CD14-positive monocyte (primary cell): ENCODE measurements around the gene TRIM33. TPM values are rescaled to one million over a fixed set of nuclear protein-coding genes. Genes with fewer than 3 reads are reported as not detected.

Source experiments
- DNase-seq, 3 donors: peaks; one replicate each; pipeline ENCODE4 v3.0.0-alpha.2; 2011 to 2022
- H2AFZ ChIP-seq: 2 replicates; pipeline ENCODE4 v1.6.0; 2012; ENCODE audit warnings: mild to moderate bottlenecking, low read depth, low read length, inconsistent platforms; ENCODE audit not compliant: insufficient read depth, poor library complexity, severe bottlenecking
- H3K27ac ChIP-seq, 2 donors: 1 replicate in 1 of 2; 2 replicates in 1 of 2; pipeline ENCODE4 v1.5.1; 2012 to 2013; ENCODE audit warnings: low read length in 2 of 2, control low read depth in 1 of 2, inconsistent platforms in 1 of 2, low read depth in 1 of 2, mild to moderate bottlenecking in 1 of 2
- H3K27me3 ChIP-seq, 2 donors: one replicate each; pipeline versions ENCODE4 v1.6.0 to v1.6.1; 2011 to 2013; ENCODE audit warnings: low read length in 2 of 2; ENCODE audit not compliant: control insufficient read depth in 2 of 2, insufficient read depth in 2 of 2
- H3K36me3 ChIP-seq, 2 donors: replicated peaks in 1 of 2; 1 replicate in 1 of 2; 2 replicates in 1 of 2; pipeline versions ENCODE4 v1.5.1 to v1.6.1; 2012 to 2013; ENCODE audit warnings: low read length in 2 of 2, control low read depth in 1 of 2, inconsistent platforms in 1 of 2, mild to moderate bottlenecking in 1 of 2; ENCODE audit not compliant: insufficient read depth in 2 of 2, control insufficient read depth in 1 of 2
- H3K4me1 ChIP-seq, 2 donors: 1 replicate in 1 of 2; 2 replicates in 1 of 2; pipeline versions ENCODE4 v1.5.1 to v1.6.1; 2012 to 2013; ENCODE audit warnings: low read length in 2 of 2, control low read depth in 1 of 2, inconsistent platforms in 1 of 2, mild to moderate bottlenecking in 1 of 2, moderate library complexity in 1 of 2; ENCODE audit not compliant: insufficient read depth in 2 of 2, control insufficient read depth in 1 of 2
- H3K4me2 ChIP-seq: replicated peaks from 2 replicates; pipeline ENCODE3; 2012; ENCODE audit warnings: low read length, moderate library complexity, mild to moderate bottlenecking; ENCODE audit not compliant: poor library complexity, severe bottlenecking; ENCODE audit errors: extremely low read depth
- H3K4me3 ChIP-seq, 3 experiments: fragments of 200-600 bp in 1 of 3; sonication (generic) in 1 of 3; replicated peaks in 1 of 3; 1 replicate in 2 of 3; 2 replicates in 1 of 3; pipeline ENCODE4 v1.5.1; 2011 to 2013; ENCODE audit warnings: low read length in 3 of 3, mild to moderate bottlenecking in 3 of 3, control low read depth in 2 of 3, low read depth in 2 of 3, inconsistent platforms in 1 of 3, moderate library complexity in 1 of 3
- H3K79me2 ChIP-seq: 2 replicates; pipeline ENCODE4 v1.6.0; 2012; ENCODE audit warnings: mild to moderate bottlenecking, control low read depth, inconsistent platforms, low read length, moderate library complexity; ENCODE audit not compliant: insufficient read depth
- H3K9ac ChIP-seq: 2 replicates; pipeline ENCODE4 v1.6.0; 2017; ENCODE audit warnings: low read length, mild to moderate bottlenecking; ENCODE audit not compliant: insufficient read depth, poor library complexity, severe bottlenecking
- H3K9me3 ChIP-seq, 2 donors: replicated peaks in 1 of 2; 1 replicate in 1 of 2; 2 replicates in 1 of 2; pipeline versions ENCODE4 v1.5.1 to v1.6.1; 2012 to 2013; ENCODE audit warnings: low read length in 2 of 2, control low read depth in 1 of 2; ENCODE audit not compliant: control insufficient read depth in 1 of 2, insufficient read depth in 1 of 2
- H4K20me1 ChIP-seq: 2 replicates; pipeline ENCODE4 v1.6.0; 2012; ENCODE audit warnings: mild to moderate bottlenecking, low read length, control low read depth, moderate library complexity; ENCODE audit not compliant: insufficient read depth
- H3K27ac Mint-ChIP-seq, 7 donors: one replicate each; pipeline ENCODE4 v1.8.0; 2020; ENCODE audit warnings: mild to moderate bottlenecking in 7 of 7, mixed read lengths in 7 of 7, moderate library complexity in 6 of 7, inconsistent platforms in 2 of 7
- H3K27me3 Mint-ChIP-seq, 3 donors: one replicate each; pipeline ENCODE4 v1.8.0; 2021 to 2022; ENCODE audit warnings: low read depth in 3 of 3, mild to moderate bottlenecking in 3 of 3, mixed read lengths in 3 of 3, moderate library complexity in 3 of 3, inconsistent platforms in 1 of 3
- H3K36me3 Mint-ChIP-seq, 2 donors: one replicate each; pipeline ENCODE4 v1.8.0; 2020; ENCODE audit warnings: mixed read lengths in 2 of 2, inconsistent platforms in 1 of 2, mild to moderate bottlenecking in 1 of 2
- H3K4me1 Mint-ChIP-seq: one replicate; pipeline ENCODE4 v1.8.0; 2020; ENCODE audit warnings: mild to moderate bottlenecking, mixed read lengths
- H3K4me3 Mint-ChIP-seq, 2 donors: one replicate each; pipeline ENCODE4 v1.8.0; 2020; ENCODE audit warnings: mild to moderate bottlenecking in 2 of 2, mixed read lengths in 2 of 2, moderate library complexity in 1 of 2
- H3K9me3 Mint-ChIP-seq, 7 donors: one replicate each; pipeline ENCODE4 v1.8.0; 2020 to 2022; ENCODE audit warnings: mixed read lengths in 7 of 7, mild to moderate bottlenecking in 6 of 7, moderate library complexity in 6 of 7, inconsistent platforms in 2 of 7
- CTCF ChIP-seq: fragments of 200-600 bp; IDR thresholded peaks from one replicate; pipeline ENCODE4 v1.8.0; 2022; ENCODE audit warnings: antibody characterized with exemption, mild to moderate bottlenecking
- WGBS: methylation state at CpG from one replicate; pipeline ENCODE4 v1.1.5; 2013; ENCODE audit warnings: missing lambda C conversion rate; ENCODE audit not compliant: insufficient coverage; 5-methylcytosine and 5-hydroxymethylcytosine counted together
- intact Hi-C, 2 donors: fragments of 100-400 bp; cut with micrococcal nuclease; formaldehyde crosslinking; loops; one replicate each; pipeline versions ENCODE4 v1.15.0 to v1.15.1; 2023
- polyA plus RNA-seq, 3 donors: library from polyadenylated mRNA; depleted of rRNA in 1 of 3; unstranded in 2 of 3; stranded (reverse) in 1 of 3; fragments of 300-500 nt in 2 of 3; fragments of >200 nt in 1 of 3; fragmentation: Illumina TruSeq in 2 of 3; gene quantifications; 1 replicate in 2 of 3; 2 replicates in 1 of 3; pipeline ENCODE4 v1.2.3, GENCODE V29; 2012 to 2021

Gene TRIM33
- polyA plus RNA-seq, 3 donors, result 11.8 to 16.5 (median 13.7) TPM

- Histone ChIP-seq H2AFZ (no peak overlapping the region), H3K4me3 (no peak overlapping the region), H3K36me3 (no peaks in the 10 kb centered on the region), H3K4me1 (no peaks in the 10 kb centered on the region), H3K27me3 (no peaks in the 10 kb centered on the region), H3K9me3 (peaks cover 13 to 28% of the 10 kb centered on the region in 2 donors), H3K9ac (no peak overlapping the region), H4K20me1 (no peaks in the 10 kb centered on the region), H3K79me2 (no peaks in the 10 kb centered on the region), H3K4me2 (no peak overlapping the region), H3K27ac (no peak overlapping the region)
- no peak overlapping the region for H3K27ac Mint-ChIP-seq
- H3K27me3 Mint-ChIP-seq, result peaks cover 0 to 5% (median 1%) of the 10 kb centered on the region in 3 donors
- H3K4me1 Mint-ChIP-seq, result no peaks in the 10 kb centered on the region
- TF ChIP-seq CTCF, result no peak
- no CpG with 5 or more reads among the region's 2 CpGs for WGBS
- H3K36me3 Mint-ChIP-seq, result no peaks in the 10 kb centered on the region
- intact Hi-C loops, result no loop called here
- DNase-seq, result no peak
- no peak overlapping the region for H3K4me3 Mint-ChIP-seq
- peaks cover 5 to 41% (median 27%) of the 10 kb centered on the region in 7 donors for H3K9me3 Mint-ChIP-seq
Measured at GRCh38 chr1:114379358-114379757, 131.6 kb downstream of the TRIM33 start.

- H3K27ac ChIP-seq, result no peak overlapping the region
- H3K79me2 ChIP-seq, result no peaks in the 10 kb centered on the region
- no peaks in the 10 kb centered on the region for H3K4me1 Mint-ChIP-seq
- no peak overlapping the region for H3K4me3 Mint-ChIP-seq
- no peak overlapping the region for H3K4me2 ChIP-seq
- no peak overlapping the region for H2AFZ ChIP-seq
- no peaks in the 10 kb centered on the region for H3K36me3 ChIP-seq
- no peak overlapping the region for H3K9ac ChIP-seq
- H3K27ac Mint-ChIP-seq, result no peak overlapping the region
- H3K4me3 ChIP-seq, result no peak overlapping the region
- H4K20me1 ChIP-seq, result no peaks in the 10 kb centered on the region
- intact Hi-C loops, result no loop called here
- H3K27me3 Mint-ChIP-seq, result peaks cover 0 to 5% (median 1%) of the 10 kb centered on the region in 3 donors
- H3K4me1 ChIP-seq, result no peaks in the 10 kb centered on the region
- no peak for DNase-seq
- H3K9me3 Mint-ChIP-seq, result peaks cover 9 to 39% (median 28%) of the 10 kb centered on the region in 7 donors
- peaks cover 17 to 28% of the 10 kb centered on the region in 2 donors for H3K9me3 ChIP-seq
- H3K27me3 ChIP-seq, result no peaks in the 10 kb centered on the region
- TF ChIP-seq CTCF, result no peak
- H3K36me3 Mint-ChIP-seq, result no peaks in the 10 kb centered on the region
Measured at GRCh38 chr1:114377356-114377755, 133.6 kb downstream of the TRIM33 start.
